Sigmoid colon (tissue), 4 donors: ENCODE results near the gene NTRK3.

Experiments used
- CTCF ChIP-seq, 4 experiments: fragments of 450-650 bp in 3 of 4; fragments of 200-600 bp in 1 of 4; IDR thresholded peaks; one replicate each; pipeline ENCODE4 v1.5.1; 2016 to 2019; ENCODE audit warnings: antibody characterized with exemption in 4 of 4, mild to moderate bottlenecking in 3 of 4, moderate library complexity in 2 of 4
- EP300 ChIP-seq, 4 donors: sonication (generic); formaldehyde crosslinking; IDR thresholded peaks; one replicate each; pipeline ENCODE4 v1.6.1; 2017; ENCODE audit warnings: antibody characterized with exemption in 4 of 4
- POLR2A ChIP-seq, 2 donors: fragments of 450-650 bp; IDR thresholded peaks; one replicate each; pipeline ENCODE4 v1.6.1; 2016; ENCODE audit warnings: antibody characterized with exemption in 2 of 2, mild to moderate bottlenecking in 2 of 2, moderate library complexity in 2 of 2
- POLR2AphosphoS5 ChIP-seq, 4 donors: sonication (generic); formaldehyde crosslinking; IDR thresholded peaks; one replicate each; pipeline ENCODE4 v1.6.1; 2017; ENCODE audit warnings: antibody characterized with exemption in 4 of 4

GRCh38 chr15:88014454-88015160 lies 241.9 kb downstream of the NTRK3 start:
- no peak for TF ChIP-seq POLR2A (IDR thresholded peaks at IDR 0.05)
- no peak for TF ChIP-seq CTCF (IDR thresholded peaks at IDR 0.05)
- no peak for TF ChIP-seq POLR2AphosphoS5 (IDR thresholded peaks at IDR 0.05)
- TF ChIP-seq EP300 (IDR thresholded peaks at IDR 0.05) = no peak
